Measurements from ENCODE around the gene CDC20. TPM values are rescaled to one million over a fixed set of nuclear protein-coding genes. Genes with fewer than 3 reads are reported as not detected.

CDC20 gene
- polyA plus RNA-seq, 1 of the 3 experiments (the other 2 are of a cell fraction), result 82.7 TPM

DNA sequence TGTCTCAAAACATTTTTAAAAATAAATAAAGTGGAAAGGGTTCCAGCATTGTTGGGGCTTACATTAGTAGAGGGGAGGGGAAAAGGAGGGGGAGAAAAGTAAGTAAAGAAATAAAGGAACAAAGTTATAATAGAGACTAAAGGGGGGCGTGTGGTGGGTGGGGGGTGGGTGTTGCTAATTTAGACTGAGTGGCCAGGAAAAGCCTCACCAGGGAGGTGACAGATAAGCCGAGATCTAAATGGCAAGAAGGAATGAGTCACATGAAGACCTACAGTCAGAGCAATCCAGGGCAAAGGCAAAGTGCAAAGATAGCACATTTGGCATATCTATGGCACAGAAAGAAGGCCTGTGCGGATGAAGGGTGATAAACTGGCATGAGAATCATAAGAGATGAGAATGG, 13.7 kb upstream of the CDC20 start:
- TF ChIP-seq TEAD4 (IDR thresholded peaks at IDR 0.05; ENCODE audit: borderline replicate concordance, insufficient read depth), result no peak
- no peak for TF ChIP-seq TCF12 (IDR thresholded peaks at IDR 0.05)
- TF ChIP-seq, protein P1, sequence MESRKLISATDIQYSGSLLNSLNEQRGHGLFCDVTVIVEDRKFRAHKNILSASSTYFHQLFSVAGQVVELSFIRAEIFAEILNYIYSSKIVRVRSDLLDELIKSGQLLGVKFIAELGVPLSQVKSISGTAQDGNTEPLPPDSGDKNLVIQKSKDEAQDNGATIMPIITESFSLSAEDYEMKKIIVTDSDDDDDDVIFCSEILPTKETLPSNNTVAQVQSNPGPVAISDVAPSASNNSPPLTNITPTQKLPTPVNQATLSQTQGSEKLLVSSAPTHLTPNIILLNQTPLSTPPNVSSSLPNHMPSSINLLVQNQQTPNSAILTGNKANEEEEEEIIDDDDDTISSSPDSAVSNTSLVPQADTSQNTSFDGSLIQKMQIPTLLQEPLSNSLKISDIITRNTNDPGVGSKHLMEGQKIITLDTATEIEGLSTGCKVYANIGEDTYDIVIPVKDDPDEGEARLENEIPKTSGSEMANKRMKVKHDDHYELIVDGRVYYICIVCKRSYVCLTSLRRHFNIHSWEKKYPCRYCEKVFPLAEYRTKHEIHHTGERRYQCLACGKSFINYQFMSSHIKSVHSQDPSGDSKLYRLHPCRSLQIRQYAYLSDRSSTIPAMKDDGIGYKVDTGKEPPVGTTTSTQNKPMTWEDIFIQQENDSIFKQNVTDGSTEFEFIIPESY (IDR thresholded peaks at IDR 0.05; ENCODE audit: borderline replicate concordance, low read depth), result no peak
- TF ChIP-seq FOXJ3 (CRISPR knock-in tag; IDR thresholded peaks at IDR 0.05), result no peak
- TF ChIP-seq MXI1 (IDR thresholded peaks at IDR 0.05; ENCODE audit: low read depth, low read length), result no peak
- TF ChIP-seq, protein P2, sequence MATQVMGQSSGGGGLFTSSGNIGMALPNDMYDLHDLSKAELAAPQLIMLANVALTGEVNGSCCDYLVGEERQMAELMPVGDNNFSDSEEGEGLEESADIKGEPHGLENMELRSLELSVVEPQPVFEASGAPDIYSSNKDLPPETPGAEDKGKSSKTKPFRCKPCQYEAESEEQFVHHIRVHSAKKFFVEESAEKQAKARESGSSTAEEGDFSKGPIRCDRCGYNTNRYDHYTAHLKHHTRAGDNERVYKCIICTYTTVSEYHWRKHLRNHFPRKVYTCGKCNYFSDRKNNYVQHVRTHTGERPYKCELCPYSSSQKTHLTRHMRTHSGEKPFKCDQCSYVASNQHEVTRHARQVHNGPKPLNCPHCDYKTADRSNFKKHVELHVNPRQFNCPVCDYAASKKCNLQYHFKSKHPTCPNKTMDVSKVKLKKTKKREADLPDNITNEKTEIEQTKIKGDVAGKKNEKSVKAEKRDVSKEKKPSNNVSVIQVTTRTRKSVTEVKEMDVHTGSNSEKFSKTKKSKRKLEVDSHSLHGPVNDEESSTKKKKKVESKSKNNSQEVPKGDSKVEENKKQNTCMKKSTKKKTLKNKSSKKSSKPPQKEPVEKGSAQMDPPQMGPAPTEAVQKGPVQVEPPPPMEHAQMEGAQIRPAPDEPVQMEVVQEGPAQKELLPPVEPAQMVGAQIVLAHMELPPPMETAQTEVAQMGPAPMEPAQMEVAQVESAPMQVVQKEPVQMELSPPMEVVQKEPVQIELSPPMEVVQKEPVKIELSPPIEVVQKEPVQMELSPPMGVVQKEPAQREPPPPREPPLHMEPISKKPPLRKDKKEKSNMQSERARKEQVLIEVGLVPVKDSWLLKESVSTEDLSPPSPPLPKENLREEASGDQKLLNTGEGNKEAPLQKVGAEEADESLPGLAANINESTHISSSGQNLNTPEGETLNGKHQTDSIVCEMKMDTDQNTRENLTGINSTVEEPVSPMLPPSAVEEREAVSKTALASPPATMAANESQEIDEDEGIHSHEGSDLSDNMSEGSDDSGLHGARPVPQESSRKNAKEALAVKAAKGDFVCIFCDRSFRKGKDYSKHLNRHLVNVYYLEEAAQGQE (IDR thresholded peaks at IDR 0.05; ENCODE audit: low read depth, low read length), result no peak
- TF ChIP-seq RXRA (IDR thresholded peaks at IDR 0.05; ENCODE audit: borderline replicate concordance, low read depth), result no peak
- no peak for TF ChIP-seq FOSL2 (IDR thresholded peaks at IDR 0.05; ENCODE audit: borderline replicate concordance, low read depth)
- no peak for TF ChIP-seq ELF1 (IDR thresholded peaks at IDR 0.05)
- no peaks in the 10 kb centered on the region for H3K36me3 ChIP-seq (replicated peaks in 1 of 2; ENCODE audit: control insufficient read depth in 1 of 2, insufficient read depth in 2 of 2, low read length in 1 of 2)
- H3F3A ChIP-seq (replicated peaks; ENCODE audit: insufficient read depth), result peaks cover 7% of the 10 kb centered on the region
- H3K4me1 ChIP-seq (ENCODE audit: control insufficient read depth in 1 of 2, insufficient read depth in 2 of 2, low read depth in 1 of 2, low read length in 1 of 2), result peaks cover 11 to 14% of the 10 kb centered on the region in 2 experiments; a peak in 2 of 4 replicates
- H3K9me3 ChIP-seq, result no peaks in the 10 kb centered on the region
- H3K27ac ChIP-seq (ENCODE audit: low read depth in 2 of 2, low read length in 1 of 2), result no peak overlapping the region
- ChIA-PET POLR2A (no interaction called here), CTCF (no interaction called here)
- H4K20me1 ChIP-seq (ENCODE audit: insufficient read depth), result no peaks in the 10 kb centered on the region
- H2AFZ ChIP-seq (ENCODE audit: low read depth), result no peak overlapping the region
- DNase-seq, result no peak
- H3K9me2 ChIP-seq, result no peaks in the 10 kb centered on the region
- WGBS (ENCODE audit: low lambda C conversion rate), result 43% methylated on average over 3 of the region's 3 CpGs
- H3K79me2 ChIP-seq (ENCODE audit: insufficient read depth), result no peaks in the 10 kb centered on the region
- no peaks in the 10 kb centered on the region for H3K27me3 ChIP-seq (ENCODE audit: insufficient read depth)
- no peak overlapping the region for H3K9ac ChIP-seq
- H3K4me2 ChIP-seq, result no peak overlapping the region
- no peak overlapping the region for H3K4me3 ChIP-seq (ENCODE audit: low read depth in 2 of 2, low read length in 1 of 2)

DNA sequence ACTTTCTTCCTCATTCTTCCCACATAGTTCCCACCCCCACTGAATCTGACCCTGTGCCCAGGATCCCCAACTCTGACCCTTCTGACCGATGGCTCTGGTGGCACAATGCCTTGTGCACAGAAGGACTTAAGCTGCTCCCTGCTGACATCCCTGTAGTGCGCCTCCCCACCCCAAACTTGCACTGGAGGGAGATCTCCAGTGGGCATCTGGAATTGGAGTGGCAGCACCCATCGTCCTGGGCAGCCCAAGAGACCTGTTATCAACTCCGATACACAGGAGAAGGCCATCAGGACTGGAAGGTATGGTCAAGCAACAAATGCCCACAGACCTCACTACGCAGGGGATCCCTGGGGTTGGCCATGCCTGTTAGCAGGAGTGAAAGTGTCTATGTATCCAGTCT, 12.1 kb upstream of the CDC20 start:
- Histone ChIP-seq H3K9ac (no peak overlapping the region), H4K20me1 (ENCODE audit: insufficient read depth) (no peaks in the 10 kb centered on the region), H3K79me2 (ENCODE audit: insufficient read depth) (no peaks in the 10 kb centered on the region), H3K4me1 (ENCODE audit: control insufficient read depth in 1 of 2, insufficient read depth in 2 of 2, low read depth in 1 of 2, low read length in 1 of 2) (peaks cover 13 to 14% of the 10 kb centered on the region in 2 experiments; a peak in 2 of 4 replicates), H3K36me3 (replicated peaks in 1 of 2; ENCODE audit: control insufficient read depth in 1 of 2, insufficient read depth in 2 of 2, low read length in 1 of 2) (no peaks in the 10 kb centered on the region), H3K27me3 (ENCODE audit: insufficient read depth) (no peaks in the 10 kb centered on the region), H2AFZ (ENCODE audit: low read depth) (no peak overlapping the region), H3K9me3 (no peaks in the 10 kb centered on the region), H3K27ac (ENCODE audit: low read depth in 2 of 2, low read length in 1 of 2) (no peak overlapping the region), H3F3A (replicated peaks; ENCODE audit: insufficient read depth) (peaks cover 10% of the 10 kb centered on the region), H3K9me2 (no peaks in the 10 kb centered on the region), H3K4me3 (ENCODE audit: low read depth in 2 of 2, low read length in 1 of 2) (no peak overlapping the region), H3K4me2 (no peak overlapping the region)
- TF ChIP-seq, protein P1 (IDR thresholded peaks at IDR 0.05; ENCODE audit: borderline replicate concordance, low read depth), result no peak
- TF ChIP-seq YY1 (IDR thresholded peaks at IDR 0.05; ENCODE audit: low read depth), result no peak
- TF ChIP-seq NFIC (IDR thresholded peaks at IDR 0.05; ENCODE audit: borderline replicate concordance), result no peak
- no peak for TF ChIP-seq POLR2AphosphoS5 (IDR thresholded peaks at IDR 0.05; ENCODE audit: low read depth, low read length)
- TF ChIP-seq, protein P3, sequence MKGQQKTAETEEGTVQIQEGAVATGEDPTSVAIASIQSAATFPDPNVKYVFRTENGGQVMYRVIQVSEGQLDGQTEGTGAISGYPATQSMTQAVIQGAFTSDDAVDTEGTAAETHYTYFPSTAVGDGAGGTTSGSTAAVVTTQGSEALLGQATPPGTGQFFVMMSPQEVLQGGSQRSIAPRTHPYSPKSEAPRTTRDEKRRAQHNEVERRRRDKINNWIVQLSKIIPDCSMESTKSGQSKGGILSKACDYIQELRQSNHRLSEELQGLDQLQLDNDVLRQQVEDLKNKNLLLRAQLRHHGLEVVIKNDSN (IDR thresholded peaks at IDR 0.05; ENCODE audit: borderline replicate concordance, low read depth), result no peak
- TF ChIP-seq MEF2A (IDR thresholded peaks at IDR 0.05; ENCODE audit: borderline replicate concordance, low read depth), result no peak
- TF ChIP-seq RAD21 (IDR thresholded peaks at IDR 0.05; ENCODE audit: low read length), result no peak
- TF ChIP-seq NRF1 (IDR thresholded peaks at IDR 0.05; ENCODE audit: low read depth, low read length), result no peak
- TF ChIP-seq RFX5 (IDR thresholded peaks at IDR 0.05; ENCODE audit: low read length), result no peak
- TF ChIP-seq RXRA (IDR thresholded peaks at IDR 0.05; ENCODE audit: borderline replicate concordance, low read depth), result no peak
- no peak for TF ChIP-seq FOXJ3 (CRISPR knock-in tag; IDR thresholded peaks at IDR 0.05)
- TF ChIP-seq, protein P4, sequence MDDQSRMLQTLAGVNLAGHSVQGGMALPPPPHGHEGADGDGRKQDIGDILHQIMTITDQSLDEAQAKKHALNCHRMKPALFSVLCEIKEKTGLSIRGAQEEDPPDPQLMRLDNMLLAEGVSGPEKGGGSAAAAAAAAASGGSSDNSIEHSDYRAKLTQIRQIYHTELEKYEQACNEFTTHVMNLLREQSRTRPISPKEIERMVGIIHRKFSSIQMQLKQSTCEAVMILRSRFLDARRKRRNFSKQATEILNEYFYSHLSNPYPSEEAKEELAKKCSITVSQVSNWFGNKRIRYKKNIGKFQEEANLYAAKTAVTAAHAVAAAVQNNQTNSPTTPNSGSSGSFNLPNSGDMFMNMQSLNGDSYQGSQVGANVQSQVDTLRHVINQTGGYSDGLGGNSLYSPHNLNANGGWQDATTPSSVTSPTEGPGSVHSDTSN (IDR thresholded peaks at IDR 0.05), result no peak
- TF ChIP-seq CHD2 (IDR thresholded peaks at IDR 0.05; ENCODE audit: low read length, partially characterized antibody), result no peak
- TF ChIP-seq MXI1 (IDR thresholded peaks at IDR 0.05; ENCODE audit: low read depth, low read length), result no peak
- CTCF ChIA-PET, result no interaction called here
- DNase-seq, result no peak
- POLR2A ChIA-PET, result no interaction called here
- 85% methylated on average over 5 of the region's 5 CpGs for WGBS (ENCODE audit: low lambda C conversion rate)
